Spinal cord (tissue), 10 donors: Measurements from ENCODE around the gene PPHLN1. TPM values are rescaled to one million over a fixed set of nuclear protein-coding genes. Genes with fewer than 3 reads are reported as not detected.

Experiments
- DNase-seq, 6 donors: peaks; one replicate each; pipeline versions ENCODE4 v3.0.0 to v3.0.0-alpha.2; 2013 to 2015; ENCODE audit warnings: low spot score in 6 of 6, low read depth in 4 of 6
- H3K27ac ChIP-seq: one replicate; pipeline ENCODE4 v1.5.1; 2013; ENCODE audit warnings: low read depth, low read length, control low read depth
- H3K27me3 ChIP-seq: one replicate; pipeline ENCODE4 v1.6.1; 2013; ENCODE audit warnings: low read length; ENCODE audit not compliant: control insufficient read depth, insufficient read depth
- H3K36me3 ChIP-seq: one replicate; pipeline ENCODE4 v1.6.1; 2013; ENCODE audit warnings: low read length; ENCODE audit not compliant: control insufficient read depth, insufficient read depth
- H3K4me1 ChIP-seq: one replicate; pipeline ENCODE4 v1.6.1; 2013; ENCODE audit warnings: low read length; ENCODE audit not compliant: control insufficient read depth, insufficient read depth
- H3K4me3 ChIP-seq: one replicate; pipeline ENCODE4 v1.5.1; 2013; ENCODE audit warnings: low read depth, low read length, control low read depth
- H3K9me3 ChIP-seq: one replicate; pipeline ENCODE4 v1.6.1; 2013; ENCODE audit warnings: low read length; ENCODE audit not compliant: control insufficient read depth, insufficient read depth
- WGBS: methylation state at CpG from one replicate; pipeline ENCODE4 v1.1.5; 2013; ENCODE audit warnings: missing lambda C conversion rate; ENCODE audit not compliant: insufficient coverage; 5-methylcytosine and 5-hydroxymethylcytosine counted together
- polyA plus RNA-seq, 2 donors: library from polyadenylated mRNA; unstranded; fragments of 120-200 nt; gene quantifications; one replicate each; pipeline ENCODE4 v1.2.1, GENCODE V29; 2013; ENCODE audit not compliant: insufficient read length in 2 of 2
- total RNA-seq, 2 donors: library from RNA; depleted of rRNA in 1 of 2; stranded (reverse); fragments of 120-200 nt in 1 of 2; fragments of >200 nt in 1 of 2; gene quantifications; one replicate each; pipeline versions ENCODE4 v1.2.3 to v1.2.4, GENCODE V29; 2013 to 2014
- donor health status: healthy.

PPHLN1 gene
- total and polyA plus RNA-seq, 4 donors, result 52.1 to 59.5 (median 54.0) TPM

DNA sequence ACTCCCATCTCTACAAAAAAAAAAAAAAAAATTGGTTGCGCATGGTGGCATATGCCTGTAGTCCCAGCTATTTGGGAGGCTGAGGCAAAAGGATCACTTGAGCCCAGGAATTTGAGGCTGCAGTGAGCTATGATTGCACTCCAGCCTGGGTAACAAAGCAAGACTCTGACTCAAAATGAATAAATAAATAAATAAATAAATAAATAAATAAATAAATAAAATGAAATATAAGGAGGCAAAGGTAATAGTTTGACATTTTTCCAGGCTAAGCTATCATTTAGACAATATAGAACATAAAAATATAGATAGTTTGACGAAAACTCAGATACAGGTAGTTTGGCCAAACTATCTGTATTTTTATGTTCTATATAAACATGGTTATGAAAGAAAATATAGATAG lies 40.5 kb upstream of the PPHLN1 start:
- no peaks in the 10 kb centered on the region for H3K27me3 ChIP-seq
- H3K4me3 ChIP-seq, result no peak overlapping the region
- no peaks in the 10 kb centered on the region for H3K9me3 ChIP-seq
- H3K36me3 ChIP-seq, result no peaks in the 10 kb centered on the region
- no peak overlapping the region for H3K27ac ChIP-seq
- H3K4me1 ChIP-seq, result no peaks in the 10 kb centered on the region
- DNase-seq, result no peak
- no CpG with 5 or more reads among the region's 2 CpGs for WGBS

DNA sequence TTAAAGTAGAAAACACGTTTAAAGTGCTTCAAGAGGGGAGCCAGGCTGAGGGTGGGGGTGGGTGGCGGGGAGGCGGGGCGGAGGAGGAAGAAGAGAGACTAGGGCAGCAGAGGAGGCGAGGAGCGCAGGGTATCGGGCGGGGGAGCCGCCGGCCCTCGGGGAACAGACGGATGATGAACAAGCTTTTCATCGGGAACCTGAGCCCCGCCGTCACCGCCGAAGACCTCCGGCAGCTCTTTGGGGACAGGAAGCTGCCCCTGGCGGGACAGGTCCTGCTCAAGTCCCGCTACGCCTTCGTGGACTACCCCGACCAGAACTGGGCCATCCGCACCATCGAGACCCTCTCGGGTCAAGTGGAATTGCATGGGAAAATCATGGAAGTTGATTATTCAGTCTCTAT lies 39.2 kb upstream of the PPHLN1 start:
- H3K36me3 ChIP-seq, result no peaks in the 10 kb centered on the region
- no peaks in the 10 kb centered on the region for H3K27me3 ChIP-seq
- H3K4me3 ChIP-seq, result no peak overlapping the region
- no peak overlapping the region for H3K27ac ChIP-seq
- no peaks in the 10 kb centered on the region for H3K4me1 ChIP-seq
- 91% methylated on average over 20 of the region's 26 CpGs for WGBS
- no peaks in the 10 kb centered on the region for H3K9me3 ChIP-seq
- DNase-seq, result no peak

DNA sequence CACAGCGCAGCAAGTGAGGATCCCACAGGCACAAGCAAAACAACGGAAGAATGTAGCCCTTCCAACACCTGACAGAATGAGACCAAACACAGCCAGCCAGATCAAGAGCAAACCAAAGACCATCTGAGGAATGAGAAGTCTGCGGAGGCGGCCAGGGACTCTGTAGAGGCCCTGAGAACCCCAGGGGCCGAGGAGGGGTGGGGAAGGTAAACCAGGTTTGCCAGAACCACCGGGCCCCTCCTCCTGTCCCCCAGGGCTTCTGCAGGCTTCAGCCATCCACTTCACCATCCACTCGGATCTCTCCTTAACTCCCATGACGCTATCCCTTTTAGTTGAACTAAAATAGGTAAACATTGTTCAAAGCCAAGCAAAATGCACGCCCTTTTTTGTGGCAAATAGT lies 37.4 kb upstream of the PPHLN1 start:
- H3K4me1 ChIP-seq, result no peaks in the 10 kb centered on the region
- H3K36me3 ChIP-seq, result no peaks in the 10 kb centered on the region
- H3K27ac ChIP-seq, result no peak overlapping the region
- DNase-seq, result no peak
- H3K4me3 ChIP-seq, result no peak overlapping the region
- 88% methylated on average over 4 of the region's 9 CpGs for WGBS
- no peaks in the 10 kb centered on the region for H3K27me3 ChIP-seq
- no peaks in the 10 kb centered on the region for H3K9me3 ChIP-seq

DNA sequence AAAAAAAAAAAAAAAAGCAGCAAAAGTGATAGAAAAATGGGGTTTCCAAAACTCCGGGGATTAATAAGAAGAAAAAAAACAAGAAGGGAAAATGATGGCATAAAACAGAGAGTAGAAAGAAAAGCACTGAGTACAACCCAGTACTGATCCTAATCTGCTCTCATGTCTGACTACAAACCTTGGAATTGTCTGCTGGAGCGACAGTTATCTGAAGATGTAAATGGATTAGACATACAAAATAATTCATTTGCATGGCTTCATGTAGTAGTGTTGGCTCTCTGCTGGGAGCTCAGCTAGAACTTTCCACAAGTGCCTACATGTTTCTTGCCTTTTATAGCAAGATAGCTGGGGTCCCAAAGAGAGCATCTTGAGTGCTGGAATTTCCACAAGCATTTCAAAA lies 34.3 kb upstream of the PPHLN1 start:
- no CpG with 5 or more reads among the region's 2 CpGs for whole genome bisulfite sequencing
- no peak overlapping the region for H3K4me3 ChIP-seq
- H3K4me1 ChIP-seq, result no peaks in the 10 kb centered on the region
- H3K36me3 ChIP-seq, result no peaks in the 10 kb centered on the region
- H3K9me3 ChIP-seq, result no peaks in the 10 kb centered on the region
- H3K27me3 ChIP-seq, result no peaks in the 10 kb centered on the region
- no peak overlapping the region for H3K27ac ChIP-seq
- DNase-seq, result no peak

DNA sequence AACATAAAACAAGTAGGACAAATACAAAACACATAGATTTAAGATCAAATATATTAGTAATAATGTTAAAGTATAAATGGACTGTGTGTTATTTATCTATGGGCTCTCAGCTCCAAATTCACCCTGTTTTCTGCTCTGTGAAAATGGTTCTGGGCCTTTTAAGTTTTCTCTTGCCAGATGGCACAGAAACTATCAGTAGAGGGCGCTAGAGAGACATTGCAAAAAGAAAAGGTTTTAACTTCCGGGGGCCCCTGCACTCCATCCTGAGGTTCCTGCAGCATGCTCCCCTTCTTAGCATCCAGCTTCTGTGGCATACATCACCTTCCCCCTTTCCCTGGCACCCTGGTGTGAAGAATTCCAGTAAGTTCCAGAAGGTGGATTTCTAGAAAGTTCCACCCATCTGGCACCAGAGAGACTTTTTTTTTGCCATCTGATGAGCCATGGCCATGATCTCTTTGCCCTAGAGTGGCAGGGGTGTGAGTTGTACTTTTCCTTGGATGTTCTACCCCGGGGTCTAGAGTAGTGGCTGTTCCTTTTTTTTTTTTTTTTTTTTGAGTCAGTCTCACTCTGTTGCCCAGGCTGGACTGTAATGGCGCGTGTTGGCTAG lies 29.4 kb upstream of the PPHLN1 start:
- Histone ChIP-seq H3K27me3 (no peaks in the 10 kb centered on the region), H3K4me3 (no peak overlapping the region), H3K27ac (no peak overlapping the region), H3K9me3 (no peaks in the 10 kb centered on the region), H3K36me3 (no peaks in the 10 kb centered on the region), H3K4me1 (no peaks in the 10 kb centered on the region)
- WGBS, result 86% methylated on average over 1 of the region's 5 CpGs
- DNase-seq, result no peak

DNA sequence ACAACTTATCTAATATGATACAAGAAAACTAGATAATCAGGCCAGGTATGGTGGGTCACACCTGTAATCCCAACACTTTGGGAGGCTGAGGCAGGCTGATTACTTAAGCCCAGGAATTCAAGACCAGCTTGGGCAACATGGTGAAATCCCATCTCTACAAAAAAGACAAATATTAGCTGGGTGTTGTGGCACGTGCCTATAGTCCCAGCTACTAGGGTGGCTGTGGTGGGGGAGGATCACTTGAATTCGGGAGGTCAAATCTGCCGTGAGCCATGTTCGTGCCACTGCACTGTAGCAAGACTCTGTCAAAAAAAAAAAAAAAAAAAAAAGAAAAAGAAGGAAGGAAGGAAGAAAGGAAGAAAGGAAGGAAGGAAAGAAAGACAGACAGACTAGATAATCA lies 27.1 kb upstream of the PPHLN1 start:
- DNase-seq, result no peak
- WGBS, result 88% methylated on average over 3 of the region's 4 CpGs

DNA sequence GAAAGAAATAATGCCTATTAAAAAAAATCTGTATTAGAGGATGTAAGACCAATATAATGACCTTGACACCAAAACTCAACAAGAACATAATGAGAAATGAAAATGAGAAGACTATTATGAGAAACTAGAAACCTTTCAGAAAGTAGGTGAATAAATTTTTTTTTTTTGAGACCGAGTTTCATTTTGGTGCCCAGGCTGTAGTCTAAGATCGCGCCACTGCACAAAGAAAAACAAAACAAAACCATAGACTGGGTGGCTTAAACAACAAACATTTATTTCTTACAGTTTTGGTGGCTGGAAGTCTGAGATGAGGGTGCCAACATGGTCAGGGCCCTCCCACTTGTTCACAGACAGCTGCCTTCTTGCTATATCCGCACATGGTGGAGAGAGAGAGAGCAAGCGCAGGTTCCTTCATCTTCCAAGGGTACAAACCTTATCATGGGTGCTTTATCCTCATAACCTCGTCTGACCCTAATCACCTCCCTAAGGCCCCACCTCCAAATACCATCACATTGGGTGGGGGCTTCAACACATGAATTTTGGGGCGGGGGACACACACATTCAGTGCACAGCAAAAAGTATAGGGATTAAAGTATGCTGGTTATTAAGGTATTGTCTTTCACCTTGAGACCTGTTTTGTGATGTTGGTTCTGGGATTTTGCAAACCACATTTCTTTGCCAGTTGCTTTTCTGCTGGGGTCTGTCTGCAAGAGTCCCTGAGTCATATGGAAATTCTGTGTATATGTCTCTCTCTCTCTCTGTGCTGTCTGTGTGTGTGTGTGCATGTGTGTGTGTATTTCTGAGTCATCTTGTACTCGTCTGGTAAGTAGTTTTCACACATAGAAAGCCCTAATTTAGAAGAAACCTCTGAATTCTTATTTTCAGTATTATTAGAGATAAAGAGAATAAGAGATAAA lies 26.3 kb upstream of the PPHLN1 start:
- Histone ChIP-seq H3K36me3 (no peaks in the 10 kb centered on the region), H3K4me3 (no peak overlapping the region), H3K27ac (no peak overlapping the region), H3K9me3 (no peaks in the 10 kb centered on the region), H3K27me3 (no peaks in the 10 kb centered on the region), H3K4me1 (no peaks in the 10 kb centered on the region)
- DNase-seq, result no peak
- 80% methylated on average over 1 of the region's 8 CpGs for WGBS

More for the DNA sequence above, 27.1 kb upstream of the PPHLN1 start:
- H3K4me1 ChIP-seq, result no peaks in the 10 kb centered on the region
- no peaks in the 10 kb centered on the region for H3K9me3 ChIP-seq
- no peak overlapping the region for H3K4me3 ChIP-seq
- H3K27me3 ChIP-seq, result no peaks in the 10 kb centered on the region
- no peaks in the 10 kb centered on the region for H3K36me3 ChIP-seq
- H3K27ac ChIP-seq, result no peak overlapping the region

DNA sequence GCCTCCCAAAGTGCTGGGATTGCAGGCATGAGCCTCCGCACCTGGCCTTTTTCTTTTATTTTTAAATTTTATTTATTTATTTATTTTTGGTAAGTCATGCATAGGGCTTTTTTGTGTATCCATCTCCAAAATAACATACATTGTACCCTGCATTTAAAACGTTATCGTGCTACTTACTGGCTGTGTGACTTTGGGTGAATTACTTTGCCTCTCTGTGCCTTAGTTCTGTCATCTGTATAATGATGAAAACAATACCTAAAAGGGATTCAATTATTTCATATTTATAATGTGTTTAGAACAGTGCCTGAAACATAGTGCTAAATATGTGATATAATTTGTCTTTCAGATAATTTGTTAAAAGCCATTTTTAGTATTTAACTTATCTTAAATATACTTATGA lies 19.7 kb upstream of the PPHLN1 start:
- Histone ChIP-seq H3K27ac (no peak overlapping the region), H3K9me3 (no peaks in the 10 kb centered on the region), H3K27me3 (no peaks in the 10 kb centered on the region), H3K4me1 (no peaks in the 10 kb centered on the region), H3K36me3 (peaks cover 8% of the 10 kb centered on the region), H3K4me3 (no peak overlapping the region)
- no peak for DNase-seq
- WGBS, result no CpG with 5 or more reads among the region's 3 CpGs

DNA sequence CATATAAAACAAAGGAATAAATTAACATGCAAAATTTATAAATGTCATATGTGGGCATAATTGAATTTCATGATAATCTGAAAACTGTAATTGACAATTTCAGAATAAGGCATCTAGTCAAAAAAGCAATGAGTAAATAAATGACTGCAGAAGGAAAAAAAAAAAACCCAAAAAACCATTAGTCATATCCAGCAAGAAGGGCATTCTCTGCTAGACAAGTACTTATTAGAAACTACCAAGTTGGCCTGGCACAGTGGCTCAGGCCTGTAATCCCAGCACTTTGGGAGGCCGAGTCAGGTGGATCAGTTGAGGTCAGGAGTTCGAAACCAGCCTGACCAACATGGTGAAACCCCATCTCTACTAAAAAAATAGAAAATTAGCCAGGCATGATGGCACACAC lies 17.6 kb upstream of the PPHLN1 start:
- Histone ChIP-seq H3K27ac (no peak overlapping the region), H3K4me3 (no peak overlapping the region), H3K27me3 (no peaks in the 10 kb centered on the region), H3K36me3 (peaks cover 8% of the 10 kb centered on the region), H3K4me1 (no peaks in the 10 kb centered on the region), H3K9me3 (no peaks in the 10 kb centered on the region)
- no CpG with 5 or more reads among the region's 2 CpGs for WGBS
- no peak for DNase-seq

DNA sequence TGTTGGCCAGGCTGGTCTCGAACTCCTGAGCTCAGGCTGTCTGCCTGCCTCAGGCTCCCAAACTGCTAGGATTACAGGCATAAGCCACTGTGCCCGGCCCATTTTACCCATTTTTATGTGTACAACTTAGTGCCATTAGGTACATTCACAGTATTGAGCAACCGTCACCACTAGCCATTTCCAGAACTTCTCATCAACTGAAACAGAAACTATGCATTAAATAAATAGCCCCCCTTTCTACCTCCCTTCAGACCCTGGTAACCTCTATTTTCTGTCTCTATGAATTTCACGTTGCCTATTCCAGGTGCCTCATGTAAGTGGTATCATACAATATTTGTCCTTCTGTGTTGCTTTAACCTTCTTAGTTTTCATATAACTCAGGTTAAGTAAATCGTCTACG lies 16.0 kb upstream of the PPHLN1 start:
- DNase-seq, result no peak
- no peak overlapping the region for H3K27ac ChIP-seq
- H3K4me3 ChIP-seq, result no peak overlapping the region
- H3K4me1 ChIP-seq, result no peaks in the 10 kb centered on the region
- H3K27me3 ChIP-seq, result no peaks in the 10 kb centered on the region
- peaks cover 8% of the 10 kb centered on the region for H3K36me3 ChIP-seq
- no peaks in the 10 kb centered on the region for H3K9me3 ChIP-seq
- 91% methylated on average over 3 of the region's 6 CpGs for WGBS
